CD4-positive, alpha-beta T cell treated with Interleukin-6 for 4 hours (primary cell): Measurements from ENCODE around the gene BIRC7.

Source experiments
- DNase-seq: peaks from one replicate; pipeline ENCODE4 v3.0.0-alpha.2; 2020; ENCODE audit warnings: mixed read lengths

The BIRC7 gene

GRCh38 chr20:63235399-63235983 is at the start of gene BIRC7:
TSS of gene BIRC7 (plus strand) at chr20:63235905. CDS start at chr20:63236097, 192 bp downstream.
- no peak for DNase-seq

DNA sequence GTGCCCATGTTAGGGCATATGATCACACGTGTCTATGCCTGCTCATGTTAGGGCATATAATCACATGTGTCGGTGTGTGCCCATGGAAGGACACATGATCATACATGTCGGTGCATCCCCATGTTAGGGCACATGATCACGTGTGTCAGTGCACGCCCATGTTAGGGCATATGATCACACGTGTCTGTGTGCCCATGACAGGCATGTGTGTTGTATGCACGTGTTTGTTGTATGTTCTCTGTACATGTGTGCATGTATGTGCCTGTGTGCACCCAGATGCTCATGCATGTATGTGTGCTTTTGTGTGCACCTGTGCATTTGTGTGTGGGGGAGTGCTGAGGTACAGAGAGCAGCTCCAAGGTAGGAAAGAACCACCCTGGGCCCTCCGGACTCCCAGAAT is 49.6 kb upstream of the BIRC7 start:
- DNase-seq = no peak

GRCh38 chr20:63186528-63187316 is 49.0 kb upstream of the BIRC7 start:
- no peak for DNase-seq

DNA sequence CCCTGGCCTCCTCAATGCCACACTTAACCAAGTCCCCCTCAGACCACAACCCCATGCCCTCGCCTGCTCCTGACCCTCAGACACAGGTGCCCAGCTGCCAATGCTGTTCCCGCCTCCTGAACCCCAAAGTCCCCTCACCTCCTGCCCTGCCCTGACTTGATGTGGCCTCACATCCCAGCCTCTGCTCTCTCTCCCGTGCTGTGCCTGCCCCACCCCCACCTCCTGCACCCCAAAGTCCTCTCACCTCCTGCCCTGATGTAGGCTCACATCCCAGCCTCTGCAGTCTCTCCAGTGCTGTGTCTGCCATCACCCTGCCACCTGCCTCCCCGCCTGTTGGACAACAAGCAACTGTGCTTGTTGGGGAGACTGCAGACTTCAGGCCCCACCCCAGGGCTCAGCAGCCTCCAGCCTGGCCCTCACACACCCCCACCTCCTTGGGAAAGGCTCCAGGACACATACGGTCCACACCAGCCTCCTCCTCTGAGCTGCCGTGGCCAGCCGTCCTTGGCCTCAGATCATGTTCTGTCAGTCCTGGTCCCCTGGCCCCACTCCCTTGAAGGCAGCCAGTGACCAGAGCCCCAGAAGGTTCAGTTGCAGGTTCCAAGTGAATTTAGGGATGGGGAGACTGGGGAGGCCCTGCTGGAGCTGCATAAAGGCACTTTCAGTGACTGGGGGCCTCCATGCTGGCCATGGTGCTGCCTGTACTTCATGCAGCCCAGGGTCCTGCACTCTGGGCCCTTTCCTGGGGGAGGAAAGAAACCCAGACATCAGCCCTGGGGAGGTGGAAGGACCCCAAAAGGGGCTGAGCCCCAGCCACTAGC is 48.2 kb upstream of the BIRC7 start:
- DNase-seq = no peak

GRCh38 chr20:63188159-63188442 is 47.6 kb upstream of the BIRC7 start:
- no peak for DNase-seq

- DNase-seq = no peak
Measured at GRCh38 chr20:63188641-63189321, 46.9 kb upstream of the BIRC7 start.

GRCh38 chr20:63189322-63189642 is 46.4 kb upstream of the BIRC7 start:
- DNase-seq = no peak

GRCh38 chr20:63189846-63190559 is 45.7 kb upstream of the BIRC7 start:
- no peak for DNase-seq

DNA sequence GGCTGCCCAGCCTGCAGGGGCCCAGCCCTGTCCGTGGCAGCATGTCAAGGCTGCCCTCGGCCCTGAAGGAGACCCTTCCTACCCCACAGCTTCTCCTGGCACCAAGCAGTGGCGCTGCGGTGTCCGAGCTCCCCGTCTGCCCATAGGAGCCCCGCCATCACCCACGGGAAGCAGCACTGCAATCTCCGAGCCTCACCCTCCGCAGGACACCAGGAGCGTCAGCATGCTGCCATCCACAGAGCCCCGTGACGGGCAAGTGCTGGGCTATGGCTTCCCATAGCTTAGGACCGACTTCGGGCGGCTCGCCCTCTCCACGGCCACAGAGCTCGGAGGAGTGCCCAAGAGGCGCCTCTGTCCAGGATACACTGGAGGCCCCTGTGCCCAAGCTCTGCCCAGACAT is 44.9 kb upstream of the BIRC7 start:
- no peak for DNase-seq

GRCh38 chr20:63191400-63191799 is 44.3 kb upstream of the BIRC7 start:
- no peak for DNase-seq

DNA sequence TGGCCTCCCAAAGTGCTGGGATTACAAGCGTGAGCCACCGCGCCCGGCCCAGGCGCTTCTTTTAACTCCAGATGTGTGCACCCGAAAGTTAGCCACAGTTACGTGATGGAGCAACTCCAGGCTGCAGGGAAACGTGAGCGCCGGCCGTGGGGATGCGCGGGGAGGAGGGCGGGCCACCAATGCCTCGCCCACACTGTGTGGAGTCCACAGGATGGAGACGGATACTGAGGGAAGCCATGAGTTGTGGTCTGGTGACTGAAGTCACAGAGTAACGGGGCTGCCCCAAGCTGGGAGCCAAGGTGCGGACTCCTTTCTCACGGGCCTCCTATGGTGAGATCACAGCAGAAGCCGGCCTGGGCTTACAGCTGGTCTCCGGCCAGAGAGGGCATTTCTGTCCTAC is 43.0 kb upstream of the BIRC7 start:
- no peak for DNase-seq

DNA sequence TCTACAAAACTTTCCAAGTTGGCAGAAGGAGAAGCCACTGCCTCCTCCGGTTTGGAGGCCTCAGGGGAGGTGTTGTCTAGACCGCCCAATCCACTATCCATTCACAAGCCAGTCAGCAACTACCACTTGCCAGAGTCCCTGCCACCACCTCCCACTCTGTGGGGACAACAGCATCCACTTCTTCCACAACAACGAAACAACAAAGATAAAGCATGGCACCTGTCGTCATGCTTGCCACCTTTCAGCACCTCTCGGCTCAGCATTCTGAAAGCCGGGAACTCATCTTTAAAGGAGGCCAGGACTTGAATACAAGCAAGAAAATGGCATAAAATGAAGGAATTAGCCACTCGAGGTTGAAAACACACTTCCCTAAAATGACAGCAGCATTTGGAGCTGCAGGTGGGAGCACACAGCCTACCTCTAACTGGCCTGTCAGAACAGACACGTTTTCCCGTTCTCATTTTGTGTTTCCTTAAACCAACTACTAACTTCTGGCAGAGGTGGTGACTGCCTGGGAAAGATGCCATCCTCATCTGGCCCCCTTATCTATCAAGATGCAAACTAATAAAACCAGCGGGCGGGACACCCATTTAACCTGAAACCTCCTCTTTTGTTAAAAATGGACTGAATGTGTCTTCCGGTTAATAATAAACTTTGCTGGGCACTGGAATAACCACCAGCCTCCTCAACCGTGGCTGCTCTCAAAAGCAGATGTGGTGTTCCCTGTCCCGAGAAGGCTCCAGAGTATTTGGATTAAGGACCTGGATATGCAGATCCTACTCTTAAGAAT is 41.5 kb upstream of the BIRC7 start:
- no peak for DNase-seq

- no peak for DNase-seq
Measured at GRCh38 chr20:63194797-63195173, 40.9 kb upstream of the BIRC7 start.

DNA sequence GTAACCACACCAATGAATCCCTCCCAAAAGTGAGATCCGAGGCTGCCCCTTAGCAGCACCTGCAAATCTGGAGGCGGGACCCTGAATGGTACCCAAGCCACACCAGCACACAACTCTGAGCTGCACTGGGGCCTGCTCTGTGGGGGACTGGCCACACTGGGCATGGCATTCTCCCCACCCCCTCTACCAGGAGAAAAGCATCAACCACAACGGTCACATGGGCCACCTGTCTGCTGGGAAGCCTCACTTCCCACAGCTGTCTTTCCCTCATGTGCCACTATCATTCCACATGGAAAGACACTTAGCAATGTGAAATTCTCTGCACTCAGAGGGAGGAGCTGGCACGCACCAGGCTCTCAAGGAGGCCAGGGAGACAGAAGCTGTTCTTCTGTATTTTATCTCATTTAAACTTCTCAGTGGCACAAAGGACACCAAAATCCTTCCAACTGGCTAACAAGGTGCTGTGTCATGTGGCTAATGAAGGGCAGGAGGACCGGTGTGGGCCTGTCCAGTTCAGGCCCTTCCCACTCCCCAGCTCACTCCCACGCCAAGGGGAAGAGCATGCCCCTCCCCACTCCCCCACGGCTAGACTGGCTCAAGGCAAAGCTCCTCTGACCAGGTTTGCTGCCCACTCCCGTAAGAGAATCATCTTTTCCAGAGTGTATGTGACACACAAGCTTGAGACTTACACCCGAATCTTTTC is 38.8 kb upstream of the BIRC7 start:
- no peak for DNase-seq

DNA sequence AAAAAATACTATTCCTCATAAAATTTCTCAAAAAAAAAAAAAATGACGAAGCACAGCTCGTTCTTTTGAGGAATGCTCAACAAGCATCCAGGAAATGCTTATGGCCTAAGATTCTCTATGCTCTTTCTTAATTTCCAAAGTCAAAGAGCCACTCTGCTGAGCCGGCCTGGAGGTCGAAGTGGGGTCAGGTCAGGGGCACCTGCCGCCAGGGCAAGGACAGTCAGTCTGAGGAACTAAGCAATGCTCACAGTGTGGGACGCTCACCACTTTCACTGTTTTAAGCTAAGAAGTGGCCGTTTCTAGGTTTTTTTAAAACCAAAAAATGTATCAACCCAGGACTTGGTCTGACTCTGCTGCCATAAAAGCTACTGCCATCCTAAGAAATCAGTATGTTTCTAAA is 37.1 kb upstream of the BIRC7 start:
- no peak for DNase-seq

DNA sequence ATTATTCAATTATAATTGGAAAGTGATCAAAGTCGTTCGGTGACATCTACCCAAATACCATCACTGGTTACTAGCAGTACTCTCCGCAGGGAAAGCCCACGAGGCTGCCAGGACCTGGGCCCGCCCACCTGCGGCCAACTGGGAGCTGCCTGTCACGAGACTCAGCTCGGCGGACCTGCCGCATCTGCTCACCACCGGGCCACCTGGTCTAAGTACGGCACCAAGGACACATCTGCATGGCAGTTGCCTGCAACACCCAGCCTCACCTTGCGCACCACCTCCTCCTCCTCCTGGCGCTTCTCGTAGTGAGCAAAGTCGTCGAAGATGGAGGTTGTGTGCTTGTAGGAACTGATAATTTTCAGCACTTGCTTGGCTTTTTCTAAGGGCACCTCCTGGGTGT is 33.7 kb upstream of the BIRC7 start:
- DNase-seq = no peak

DNA sequence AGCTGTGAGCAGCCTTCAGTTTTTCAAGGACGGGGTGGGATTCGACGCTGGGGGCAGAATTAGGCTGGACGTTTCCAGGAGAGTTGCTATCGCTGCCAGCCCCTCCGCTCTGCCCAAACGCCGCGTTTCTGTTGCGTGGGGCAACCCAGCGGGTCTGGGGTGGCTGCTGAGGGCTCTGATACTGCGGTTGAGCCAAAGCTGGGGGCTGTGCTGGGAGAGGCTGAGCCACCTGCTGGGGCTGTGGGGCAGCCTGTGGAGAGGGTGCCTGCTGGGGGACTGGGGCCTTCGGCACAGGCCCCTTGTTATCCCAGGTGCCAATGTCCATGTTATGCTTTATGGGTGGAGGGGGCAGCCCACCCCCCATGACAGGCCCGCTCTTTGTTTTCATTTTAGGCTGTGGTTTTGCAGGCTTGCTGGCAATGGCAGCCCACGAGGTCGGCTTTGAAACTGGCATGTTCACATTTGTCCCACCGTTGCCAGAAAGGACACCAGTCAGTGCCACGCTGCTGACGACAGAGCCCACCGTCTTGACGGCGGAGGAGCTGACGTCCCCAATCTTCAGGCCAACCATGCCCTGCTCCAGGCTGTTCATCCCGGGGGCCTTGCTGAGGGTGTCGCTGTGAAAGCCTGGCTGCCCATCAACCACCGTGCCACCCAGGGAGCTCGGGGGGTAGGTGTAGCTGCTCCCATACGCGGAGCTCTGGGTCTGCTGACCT is 32.7 kb upstream of the BIRC7 start:
- DNase-seq = no peak

GRCh38 chr20:63204362-63204761 is 31.3 kb upstream of the BIRC7 start:
- DNase-seq = no peak

GRCh38 chr20:63205896-63206295 is 29.8 kb upstream of the BIRC7 start:
- no peak for DNase-seq

- DNase-seq = no peak
Measured at GRCh38 chr20:63206878-63207277, 28.8 kb upstream of the BIRC7 start.
